Measurements from ENCODE around the gene CSGALNACT2. TPM values are rescaled to one million over a fixed set of nuclear protein-coding genes. Genes with fewer than 3 reads are reported as not detected.
A peak's percentile ranks its signal among the peaks of the same experiment; 100 is the strongest.

The CSGALNACT2 gene
- total RNA-seq, 4 donors from 2014 or later = 14.4 to 24.1 (median 20.0) TPM

- no peak for TF ChIP-seq POLR2A (IDR thresholded peaks at IDR 0.05)
- TF ChIP-seq, protein P1, sequence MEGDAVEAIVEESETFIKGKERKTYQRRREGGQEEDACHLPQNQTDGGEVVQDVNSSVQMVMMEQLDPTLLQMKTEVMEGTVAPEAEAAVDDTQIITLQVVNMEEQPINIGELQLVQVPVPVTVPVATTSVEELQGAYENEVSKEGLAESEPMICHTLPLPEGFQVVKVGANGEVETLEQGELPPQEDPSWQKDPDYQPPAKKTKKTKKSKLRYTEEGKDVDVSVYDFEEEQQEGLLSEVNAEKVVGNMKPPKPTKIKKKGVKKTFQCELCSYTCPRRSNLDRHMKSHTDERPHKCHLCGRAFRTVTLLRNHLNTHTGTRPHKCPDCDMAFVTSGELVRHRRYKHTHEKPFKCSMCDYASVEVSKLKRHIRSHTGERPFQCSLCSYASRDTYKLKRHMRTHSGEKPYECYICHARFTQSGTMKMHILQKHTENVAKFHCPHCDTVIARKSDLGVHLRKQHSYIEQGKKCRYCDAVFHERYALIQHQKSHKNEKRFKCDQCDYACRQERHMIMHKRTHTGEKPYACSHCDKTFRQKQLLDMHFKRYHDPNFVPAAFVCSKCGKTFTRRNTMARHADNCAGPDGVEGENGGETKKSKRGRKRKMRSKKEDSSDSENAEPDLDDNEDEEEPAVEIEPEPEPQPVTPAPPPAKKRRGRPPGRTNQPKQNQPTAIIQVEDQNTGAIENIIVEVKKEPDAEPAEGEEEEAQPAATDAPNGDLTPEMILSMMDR (IDR thresholded peaks at IDR 0.05) = no peak
- peak in 1 of 2 donors; percentile 1 for DNase-seq
Measured at GRCh38 chr10:43230909-43231522, 92.8 kb downstream of the CSGALNACT2 start.

DNA sequence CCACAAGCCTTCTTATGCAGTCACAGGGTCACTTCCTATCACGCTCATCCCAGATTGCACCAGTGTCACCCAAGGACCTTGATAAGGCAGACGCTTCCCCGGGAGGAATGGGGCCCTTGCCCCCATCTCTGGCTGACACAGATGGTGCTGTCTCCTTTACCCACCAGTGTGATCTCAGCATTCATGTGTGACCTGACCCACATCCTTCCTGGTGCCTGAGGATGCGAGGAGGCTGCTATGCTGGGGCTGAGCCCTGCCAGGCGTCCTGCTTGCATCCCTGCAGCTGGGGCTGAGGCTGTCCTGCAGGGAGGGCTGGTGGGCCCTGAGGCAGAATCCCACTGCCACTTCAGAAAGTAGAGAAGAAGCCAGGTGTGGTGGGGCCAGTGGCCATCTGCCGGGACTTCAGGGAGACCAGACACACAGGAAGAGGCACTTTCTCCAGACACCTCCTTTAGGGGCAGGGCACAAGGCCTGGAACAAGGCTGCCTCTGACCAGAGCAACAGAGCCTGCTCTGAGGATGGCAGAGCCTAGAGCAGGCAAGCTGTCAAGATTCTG, 93.4 kb downstream of the CSGALNACT2 start:
- intact Hi-C loops (cut with DNase I) = no loop called here
- H3K9me3 ChIP-seq = no peaks in the 10 kb centered on the region
- DNase-seq = peak in 1 of 2 donors; percentile 1
- 80 to 83% methylated on average over 3 to 6 of the region's 6 CpGs for WGBS, 2 donors
- H3K27me3 ChIP-seq = no peaks in the 10 kb centered on the region
- TF ChIP-seq POLR2A (IDR thresholded peaks at IDR 0.05) = no peak
- TF ChIP-seq, protein P1 (IDR thresholded peaks at IDR 0.05) = no peak
- no peaks in the 10 kb centered on the region for H3K36me3 ChIP-seq
- H3K4me3 ChIP-seq (replicated peaks in 1 of 3) = no peak overlapping the region
- no peak overlapping the region for H3K27ac ChIP-seq
- H3K4me1 ChIP-seq = peaks cover 6 to 17% of the 10 kb centered on the region in 2 donors

More at GRCh38 chr10:43230909-43231522, 92.8 kb downstream of the CSGALNACT2 start:
- intact Hi-C loops (cut with DNase I) = no loop called here
- Histone ChIP-seq H3K4me3 (replicated peaks in 1 of 3) (no peak overlapping the region), H3K36me3 (no peaks in the 10 kb centered on the region), H3K4me1 (peaks cover 6 to 17% of the 10 kb centered on the region in 2 donors), H3K9me3 (no peaks in the 10 kb centered on the region), H3K27ac (no peak overlapping the region), H3K27me3 (no peaks in the 10 kb centered on the region)
- WGBS, 2 donors = 83 to 91% methylated on average over 1 to 8 of the region's 8 CpGs

- no peaks in the 10 kb centered on the region for H3K27me3 ChIP-seq
- peaks cover 5 to 15% of the 10 kb centered on the region in 2 donors for H3K4me1 ChIP-seq
Measured at GRCh38 chr10:43233601-43234430, 95.6 kb downstream of the CSGALNACT2 start.

DNA sequence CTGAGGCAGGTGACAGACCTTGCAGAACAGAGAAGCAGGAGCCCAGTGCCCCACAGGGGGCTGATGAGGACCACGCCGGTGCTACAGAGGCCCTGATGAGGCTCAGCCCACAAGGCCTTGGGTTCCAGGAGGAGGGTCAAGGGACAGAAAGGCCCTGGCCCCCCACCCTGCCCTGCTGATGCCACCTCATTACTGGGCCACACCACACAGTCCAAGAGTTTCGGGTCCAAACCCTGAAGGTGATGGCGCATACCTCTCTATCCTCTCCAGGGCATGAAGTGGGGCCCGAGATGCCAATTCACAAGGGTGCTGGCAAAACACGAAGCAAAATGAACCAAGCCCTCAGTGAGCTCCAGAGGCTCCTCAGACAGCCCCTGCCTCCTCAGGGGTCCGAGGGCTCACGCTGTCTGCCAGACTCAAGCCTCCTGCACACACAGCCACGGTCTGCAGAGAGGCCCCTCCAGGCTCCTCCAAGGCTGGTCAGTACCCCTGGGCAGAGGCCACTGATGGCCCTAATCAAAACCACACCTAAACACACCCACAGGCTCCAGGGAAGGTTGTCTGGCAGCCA, 96.3 kb downstream of the CSGALNACT2 start:
- 70 to 81% methylated on average over 5 to 8 of the region's 9 CpGs for WGBS, 2 donors
- no peak for TF ChIP-seq POLR2A (IDR thresholded peaks at IDR 0.05)
- TF ChIP-seq, protein P1 (IDR thresholded peaks at IDR 0.05) = no peak
- intact Hi-C loops (cut with DNase I) = no loop called here
- Histone ChIP-seq H3K36me3 (no peaks in the 10 kb centered on the region), H3K9me3 (no peaks in the 10 kb centered on the region), H3K27me3 (no peaks in the 10 kb centered on the region), H3K4me1 (peaks cover 0 to 9% of the 10 kb centered on the region in 2 donors), H3K27ac (no peak overlapping the region), H3K4me3 (replicated peaks in 1 of 3) (no peak overlapping the region)
- no peak for DNase-seq

More at GRCh38 chr10:43233601-43234430, 95.6 kb downstream of the CSGALNACT2 start:
- DNase-seq = no peak
- Histone ChIP-seq H3K4me3 (replicated peaks in 1 of 3) (no peak overlapping the region), H3K27ac (no peak overlapping the region), H3K9me3 (no peaks in the 10 kb centered on the region), H3K36me3 (no peaks in the 10 kb centered on the region)
- intact Hi-C loops (cut with DNase I) = no loop called here
- TF ChIP-seq, protein P1 (IDR thresholded peaks at IDR 0.05) = no peak
- TF ChIP-seq POLR2A (IDR thresholded peaks at IDR 0.05) = no peak
- WGBS, 2 donors = 91% methylated on average over 14 to 17 of the region's 19 CpGs

Other genes with a start within 250 kb of the CSGALNACT2 start
- 1 to 10 TPM in 2 of 4 donors, under 1 TPM in 2; 0.27 to 2.1 (median 0.88) TPM for gene RET, start 61.4 kb upstream of the CSGALNACT2 start, total RNA-seq
- 1 to 10 TPM; 1.2 to 3.0 (median 2.0) TPM for gene RASGEF1A, start 128.6 kb downstream of the CSGALNACT2 start, total RNA-seq
- not detected for gene FXYD4, start 233.2 kb downstream of the CSGALNACT2 start, total RNA-seq

Measured in thyroid gland (tissue), 4 donors.